A549 treated with DMSO at 1 μM for 4 hours (cell line): ENCODE results near the gene HAPLN1. TPM values are rescaled to one million over a fixed set of nuclear protein-coding genes. Genes with fewer than 3 reads are reported as not detected.

Source experiments
- total RNA-seq: library from RNA; stranded (reverse); fragments of 200-300 nt; extraction: Qiagen RNA extraction; gene quantifications from 5 replicates; pipeline ENCODE4 v1.2.3, GENCODE V29; 2022; ENCODE audit warnings: low read depth

Gene HAPLN1
- not detected in 5 replicates for total RNA-seq

GRCh38 chr5:83720836-83721537, at the start of gene HAPLN1:
HAPLN1 (minus strand) TSS chr5:83720855; CDS start chr5:83673523, 47,332 bp downstream.

Other genes with a start within 250 kb of the HAPLN1 start
- gene VCAN, start 249.1 kb downstream of the HAPLN1 start, total RNA-seq: 14.1 to 20.8 TPM (median 16.9 TPM) in 5 replicates